ENCODE results near the gene AFG3L2. TPM values are rescaled to one million over a fixed set of nuclear protein-coding genes. Genes with fewer than 3 reads are reported as not detected.

The AFG3L2 gene
- total and polyA plus RNA-seq, 10 donors: 16.0 to 42.4 (median 33.9) TPM

Small RNAs within 50 kb of the gene (small RNA-seq; reads per million reads assigned to genes)
- gene RNU6-170P (0 reads per million in 4 donors), gene RNU7-129P (0 reads per million in 4 donors)

Other genes starting within 250 kb of the AFG3L2 start
- not detected for gene CIDEA, start 122.9 kb downstream of the AFG3L2 start, total RNA-seq
- gene CIDEA, start 122.9 kb downstream of the AFG3L2 start, polyA plus RNA-seq: not detected
- 10 to 100 TPM; 29.9 to 65.6 (median 51.4) TPM for gene TUBB6, start 69.0 kb downstream of the AFG3L2 start, total RNA-seq
- 10 to 100 TPM; 29.0 to 43.4 (median 35.5) TPM for gene TUBB6, start 69.0 kb downstream of the AFG3L2 start, polyA plus RNA-seq
- gene PRELID3A, start 30.7 kb upstream of the AFG3L2 start, total RNA-seq: 1 to 10 TPM; 2.4 to 5.1 (median 3.5) TPM
- gene PRELID3A, start 30.7 kb upstream of the AFG3L2 start, polyA plus RNA-seq: 1 to 10 TPM in 2 of 3 donors, under 1 TPM in 1; 0.93 to 2.0 (median 1.1) TPM

Measured in spleen (tissue), 11 donors.